Astrocyte of the hippocampus (primary cell): ENCODE data around the gene ST6GALNAC1.

Source experiments
- DNase-seq: peaks from one replicate; pipeline ENCODE4 v3.0.0; 2011; ENCODE audit warnings: low read depth, low spot score

ST6GALNAC1 gene

GRCh38 chr17:76675648-76676047 is 32.1 kb upstream of the ST6GALNAC1 start:
- no peak for DNase-seq

GRCh38 chr17:76674600-76674999 is 31.0 kb upstream of the ST6GALNAC1 start:
- DNase-seq = no peak

- DNase-seq = no peak
Observed at GRCh38 chr17:76673729-76674128, 30.2 kb upstream of the ST6GALNAC1 start.

GRCh38 chr17:76672892-76673291 is 29.3 kb upstream of the ST6GALNAC1 start:
- no peak for DNase-seq

GRCh38 chr17:76672270-76672851 is 28.8 kb upstream of the ST6GALNAC1 start:
- no peak for DNase-seq

- DNase-seq = no peak
Observed at GRCh38 chr17:76671912-76672262, 28.3 kb upstream of the ST6GALNAC1 start.

GRCh38 chr17:76671123-76671911 is 27.8 kb upstream of the ST6GALNAC1 start:
- peak; percentile 100 for DNase-seq

- DNase-seq = no peak
Observed at GRCh38 chr17:76670718-76671122, 27.2 kb upstream of the ST6GALNAC1 start.

- DNase-seq = no peak
Observed at GRCh38 chr17:76670020-76670717, 26.6 kb upstream of the ST6GALNAC1 start.

GRCh38 chr17:76667786-76668453 is 24.4 kb upstream of the ST6GALNAC1 start:
- no peak for DNase-seq

GRCh38 chr17:76667491-76667755 is 23.9 kb upstream of the ST6GALNAC1 start:
- no peak for DNase-seq

GRCh38 chr17:76660656-76661042 is 17.1 kb upstream of the ST6GALNAC1 start:
- no peak for DNase-seq

- DNase-seq = no peak
Observed at GRCh38 chr17:76659928-76660655, 16.5 kb upstream of the ST6GALNAC1 start.

GRCh38 chr17:76658242-76658662 is 14.7 kb upstream of the ST6GALNAC1 start:
- no peak for DNase-seq

- no peak for DNase-seq
Observed at GRCh38 chr17:76657505-76658241, 14.1 kb upstream of the ST6GALNAC1 start.

- DNase-seq = no peak
Observed at GRCh38 chr17:76654408-76654807, 10.9 kb upstream of the ST6GALNAC1 start.

GRCh38 chr17:76650504-76650903 is 6.9 kb upstream of the ST6GALNAC1 start:
- DNase-seq = no peak

GRCh38 chr17:76646712-76647111 is 3.2 kb upstream of the ST6GALNAC1 start:
- DNase-seq = no peak

- no peak for DNase-seq
Observed at GRCh38 chr17:76645481-76645880, 1.9 kb upstream of the ST6GALNAC1 start.

GRCh38 chr17:76644995-76645394 is 1.4 kb upstream of the ST6GALNAC1 start:
- DNase-seq = no peak

GRCh38 chr17:76642994-76643393 is 563 bp downstream of the ST6GALNAC1 start:
- no peak for DNase-seq
